Mesothelial cell of epicardium (in vitro differentiated cells): ENCODE measurements around the gene RNF169. TPM values are rescaled to one million over a fixed set of nuclear protein-coding genes. Genes with fewer than 3 reads are reported as not detected.

Experiments
- DNase-seq, 2 experiments: peaks; one replicate each; pipeline ENCODE4 v3.0.0; 2021; ENCODE audit warnings: low spot score in 2 of 2; ENCODE audit not compliant: unreplicated experiment in 2 of 2
- H3K27ac Mint-ChIP-seq: 2 replicates; pipeline ENCODE4 v1.8.0; 2021; ENCODE audit warnings: mixed read lengths
- H3K27me3 Mint-ChIP-seq: 2 replicates; pipeline ENCODE4 v1.8.0; 2021; ENCODE audit warnings: low read depth, mixed read lengths
- H3K36me3 Mint-ChIP-seq: 2 replicates; pipeline ENCODE4 v1.8.0; 2021; ENCODE audit warnings: mixed read lengths
- H3K4me1 Mint-ChIP-seq: 2 replicates; pipeline ENCODE4 v1.8.0; 2021; ENCODE audit warnings: mixed read lengths
- H3K4me3 Mint-ChIP-seq: 2 replicates; pipeline ENCODE4 v1.8.0; 2021; ENCODE audit warnings: mild to moderate bottlenecking, moderate library complexity, mixed read lengths
- H3K9me3 Mint-ChIP-seq: 2 replicates; pipeline ENCODE4 v1.8.0; 2021; ENCODE audit warnings: mixed read lengths
- microRNA-seq: library from miRNA; unstranded; fragments of <30 nt; microRNA quantifications from one replicate; pipeline ENCODE4 v1.2.0, GENCODE V29; 2021; ENCODE audit warnings: inconsistent platforms, mixed read lengths
- total RNA-seq: library from RNA; stranded (reverse); gene quantifications from 3 replicates; pipeline ENCODE4 v1.2.1, GENCODE V29; 2021
- TF ChIP-seq, protein P1 (sequence below): fragments of 200-600 bp; sonication (generic); IDR thresholded peaks from one replicate; pipeline ENCODE4 v1.5.0; 2021; ENCODE audit warnings: antibody characterized with exemption; ENCODE audit not compliant: unreplicated experiment

The RNF169 gene
- total RNA-seq, 1 donor from 2014 or later = 24.2 TPM

- Mint-ChIP-seq H3K27ac (no peak overlapping the region), H3K4me3 (no peak overlapping the region)
Measured at GRCh38 chr11:74866557-74866956, 117.9 kb downstream of the RNF169 start.

GRCh38 chr11:74870485-74870884, 121.8 kb downstream of the RNF169 start:
- Mint-ChIP-seq H3K9me3 (peaks cover 82% of the 10 kb centered on the region), H3K27me3 (no peaks in the 10 kb centered on the region), H3K27ac (no peak overlapping the region), H3K4me3 (no peak overlapping the region), H3K4me1 (no peaks in the 10 kb centered on the region), H3K36me3 (peaks cover 88% of the 10 kb centered on the region)
- TF ChIP-seq, protein P1, sequence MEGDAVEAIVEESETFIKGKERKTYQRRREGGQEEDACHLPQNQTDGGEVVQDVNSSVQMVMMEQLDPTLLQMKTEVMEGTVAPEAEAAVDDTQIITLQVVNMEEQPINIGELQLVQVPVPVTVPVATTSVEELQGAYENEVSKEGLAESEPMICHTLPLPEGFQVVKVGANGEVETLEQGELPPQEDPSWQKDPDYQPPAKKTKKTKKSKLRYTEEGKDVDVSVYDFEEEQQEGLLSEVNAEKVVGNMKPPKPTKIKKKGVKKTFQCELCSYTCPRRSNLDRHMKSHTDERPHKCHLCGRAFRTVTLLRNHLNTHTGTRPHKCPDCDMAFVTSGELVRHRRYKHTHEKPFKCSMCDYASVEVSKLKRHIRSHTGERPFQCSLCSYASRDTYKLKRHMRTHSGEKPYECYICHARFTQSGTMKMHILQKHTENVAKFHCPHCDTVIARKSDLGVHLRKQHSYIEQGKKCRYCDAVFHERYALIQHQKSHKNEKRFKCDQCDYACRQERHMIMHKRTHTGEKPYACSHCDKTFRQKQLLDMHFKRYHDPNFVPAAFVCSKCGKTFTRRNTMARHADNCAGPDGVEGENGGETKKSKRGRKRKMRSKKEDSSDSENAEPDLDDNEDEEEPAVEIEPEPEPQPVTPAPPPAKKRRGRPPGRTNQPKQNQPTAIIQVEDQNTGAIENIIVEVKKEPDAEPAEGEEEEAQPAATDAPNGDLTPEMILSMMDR = no peak
- DNase-seq = no peak

More at GRCh38 chr11:74866557-74866956, 117.9 kb downstream of the RNF169 start:
- Mint-ChIP-seq H3K27me3 (no peaks in the 10 kb centered on the region), H3K9me3 (peaks cover 68% of the 10 kb centered on the region), H3K36me3 (peaks cover 88% of the 10 kb centered on the region), H3K4me1 (no peaks in the 10 kb centered on the region)
- no peak for DNase-seq
- TF ChIP-seq, protein P1 = no peak

DNA sequence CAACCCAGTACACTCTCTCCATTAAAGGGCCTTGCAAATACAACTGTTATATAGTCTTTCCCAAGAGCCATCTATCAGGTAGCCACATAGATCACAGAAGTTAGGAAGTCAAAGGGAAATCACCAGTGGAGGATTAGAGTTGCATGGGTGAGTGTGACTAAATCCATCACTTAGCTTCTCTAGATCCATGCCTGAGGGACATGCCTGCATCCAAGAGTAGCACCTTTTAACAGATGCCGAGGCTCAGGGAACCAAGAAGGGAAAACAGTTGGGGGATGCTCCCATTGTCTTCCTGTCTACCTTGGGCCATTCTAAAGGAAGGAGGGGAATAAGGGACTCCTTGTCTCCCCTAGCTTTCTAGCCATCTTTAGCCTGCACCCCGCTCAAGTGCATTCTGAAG, 122.4 kb downstream of the RNF169 start:
- Mint-ChIP-seq H3K36me3 (peaks cover 88% of the 10 kb centered on the region), H3K27ac (no peak overlapping the region), H3K4me1 (no peaks in the 10 kb centered on the region), H3K27me3 (no peaks in the 10 kb centered on the region), H3K9me3 (peaks cover 81% of the 10 kb centered on the region), H3K4me3 (no peak overlapping the region)
- TF ChIP-seq, protein P1 = no peak
- DNase-seq = no peak

- no peak overlapping the region for H3K27ac Mint-ChIP-seq
- peaks cover 49% of the 10 kb centered on the region for H3K36me3 Mint-ChIP-seq
- DNase-seq = no peak
- H3K4me1 Mint-ChIP-seq = no peaks in the 10 kb centered on the region
- TF ChIP-seq, protein P1 = peak; percentile 70
- H3K9me3 Mint-ChIP-seq = peaks cover 36% of the 10 kb centered on the region
- no peak overlapping the region for H3K4me3 Mint-ChIP-seq
- no peaks in the 10 kb centered on the region for H3K27me3 Mint-ChIP-seq
Measured at GRCh38 chr11:74877132-74877531, 128.5 kb downstream of the RNF169 start.

Small RNA genes within 50 kb of the gene (microRNA-seq; reads per million reads assigned to microRNA genes)
- not detected for gene MIR4696

Other genes with a start within 250 kb of the RNF169 start
- gene POLD3, start 156.3 kb upstream of the RNF169 start, total RNA-seq = 21.7 to 24.9 TPM (median 23.8 TPM) in 3 replicates
- 0.45 to 0.65 TPM in 2 of 3 replicates, not detected in the other for gene CHRDL2, start 17.4 kb upstream of the RNF169 start, total RNA-seq
- gene XRRA1, start 200.2 kb downstream of the RNF169 start, total RNA-seq = 11.9 to 12.8 TPM (median 12.3 TPM) in 3 replicates
- gene SPCS2, start 200.4 kb downstream of the RNF169 start, total RNA-seq = 101 to 119 TPM (median 106 TPM) in 3 replicates
- 12.0 to 13.6 TPM (median 12.9 TPM) in 3 replicates for gene NEU3, start 240.1 kb downstream of the RNF169 start, total RNA-seq